Activated T-cell treated with anti-CD3 and anti-CD28 coated beads, Interleukin-2, amount 50 U/mL, for 4 hours (primary cell): ENCODE data around the gene FBXW9. TPM values are rescaled to one million over a fixed set of nuclear protein-coding genes. Genes with fewer than 3 reads are reported as not detected.
"Not testable (repeated sequence)": the region's sequence is repeated elsewhere in the genome, so short reads cannot be mapped to it uniquely, and the experiment has no call there.

ENCODE experiments used
- ATAC-seq, 2 donors: fragments of 200-7000 bp; cut with Tn5 transposase; one replicate each; pipeline ENCODE4 v1.10.0; 2021
- DNase-seq: peaks from one replicate; pipeline ENCODE4 v3.0.0-alpha.2; 2020
- H3K27me3 Mint-ChIP-seq: one replicate; pipeline ENCODE4 v1.8.0; 2021; ENCODE audit warnings: low read depth, mixed read lengths
- H3K36me3 Mint-ChIP-seq: one replicate; pipeline ENCODE4 v1.8.0; 2022; ENCODE audit warnings: mixed read lengths; ENCODE audit not compliant: insufficient read depth
- H3K4me1 Mint-ChIP-seq: one replicate; pipeline ENCODE4 v1.8.0; 2021; ENCODE audit warnings: low read depth, mixed read lengths
- H3K4me3 Mint-ChIP-seq: one replicate; pipeline ENCODE4 v1.8.0; 2021; ENCODE audit warnings: mild to moderate bottlenecking, moderate library complexity, mixed read lengths
- H3K9me3 Mint-ChIP-seq: one replicate; pipeline ENCODE4 v1.8.0; 2021; ENCODE audit warnings: mixed read lengths
- total RNA-seq, 3 donors: library from RNA; stranded (reverse); gene quantifications; one replicate each; pipeline ENCODE4 v1.2.1, GENCODE V29; 2021

FBXW9 gene
- total RNA-seq, 3 donors from 2014 or later, result 7.9 to 9.9 (median 9.4) TPM

GRCh38 chr19:12680034-12680433, 16.4 kb downstream of the FBXW9 start:
- DNase-seq, result no peak
- no peaks in the 10 kb centered on the region for H3K9me3 Mint-ChIP-seq
- H3K4me1 Mint-ChIP-seq, result peaks cover 28% of the 10 kb centered on the region
- peak overlapping the region; percentile 99 for H3K4me3 Mint-ChIP-seq
- H3K36me3 Mint-ChIP-seq, result peaks cover 33% of the 10 kb centered on the region
- H3K27me3 Mint-ChIP-seq, result no peaks in the 10 kb centered on the region
- ATAC-seq, result no peak

DNA sequence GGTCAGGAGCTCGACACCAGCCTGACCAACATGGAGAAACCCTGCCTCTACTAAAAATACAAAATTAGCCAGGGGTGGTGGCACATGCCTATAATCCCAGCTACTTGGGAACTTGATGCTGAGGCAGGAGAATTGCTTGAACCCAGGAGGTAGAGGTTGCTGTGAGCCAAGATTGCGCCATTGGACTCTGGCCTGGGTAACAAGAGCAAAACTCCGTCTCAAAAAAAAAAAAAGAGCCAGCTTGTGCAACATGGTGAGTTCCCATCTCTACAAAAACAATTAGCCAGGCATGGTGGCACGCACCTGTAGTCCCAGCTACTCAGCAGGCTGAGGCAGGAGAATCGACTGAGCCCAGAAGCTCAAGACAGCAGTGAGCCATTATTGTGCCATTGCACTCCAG, 18.4 kb downstream of the FBXW9 start:
- H3K27me3 Mint-ChIP-seq, DNase-seq, H3K9me3 Mint-ChIP-seq, ATAC-seq, H3K4me3 Mint-ChIP-seq: not testable (repeated sequence)
- peaks cover 38% of the 10 kb centered on the region for H3K36me3 Mint-ChIP-seq
- peaks cover 28% of the 10 kb centered on the region for H3K4me1 Mint-ChIP-seq

GRCh38 chr19:12676928-12677327, 19.5 kb downstream of the FBXW9 start:
- ATAC-seq (no peak), DNase-seq (no peak)
- peaks cover 30% of the 10 kb centered on the region for H3K4me1 Mint-ChIP-seq
- H3K27me3 Mint-ChIP-seq, result no peaks in the 10 kb centered on the region
- peaks cover 43% of the 10 kb centered on the region for H3K36me3 Mint-ChIP-seq
- no peak overlapping the region for H3K4me3 Mint-ChIP-seq
- H3K9me3 Mint-ChIP-seq, result no peaks in the 10 kb centered on the region

DNA sequence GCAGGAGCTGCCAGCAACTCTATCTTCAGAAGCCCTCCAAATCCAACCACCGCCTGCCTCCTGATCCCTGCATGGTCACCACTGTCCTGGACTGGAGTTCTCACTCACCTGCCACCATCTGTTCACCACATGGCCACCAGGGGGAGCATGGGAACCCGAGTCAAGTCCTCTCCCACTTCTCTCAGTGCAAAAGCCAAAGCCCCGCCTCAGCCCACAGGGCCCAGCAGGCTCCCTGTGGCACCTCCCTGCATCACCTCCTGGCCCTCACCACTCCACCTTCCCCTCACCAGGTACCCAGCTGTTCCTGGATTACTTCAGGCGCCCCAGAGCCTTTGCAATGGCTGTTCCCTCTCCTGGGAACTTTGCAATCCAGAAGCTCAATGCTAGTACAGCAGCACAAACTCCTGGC, 20.0 kb downstream of the FBXW9 start:
- Mint-ChIP-seq H3K36me3 (peaks cover 44% of the 10 kb centered on the region), H3K4me3 (no peak overlapping the region), H3K4me1 (peaks cover 32% of the 10 kb centered on the region), H3K27me3 (no peaks in the 10 kb centered on the region), H3K9me3 (no peaks in the 10 kb centered on the region)
- DNase-seq (peak; percentile 86), ATAC-seq (peak; percentile 47 to 51)

DNA sequence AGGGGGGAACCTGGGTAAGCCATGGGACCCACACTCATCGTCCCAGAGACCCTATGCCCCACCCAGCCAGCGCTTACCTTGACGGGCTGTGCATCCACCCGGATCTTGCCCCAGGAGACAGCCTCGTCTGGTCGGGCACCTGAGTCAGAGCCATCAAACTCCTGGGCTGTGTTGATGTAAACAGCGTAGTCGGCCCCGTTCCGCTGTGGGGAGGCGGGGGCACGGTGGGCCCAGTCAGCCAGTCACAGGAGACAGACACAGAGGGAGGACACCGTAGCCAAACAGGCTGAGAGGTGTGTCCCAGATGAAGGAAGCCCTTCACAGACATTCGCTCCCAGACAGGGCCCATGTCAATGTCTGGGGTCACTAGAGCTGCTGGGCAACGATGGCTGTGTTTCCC, 20.5 kb downstream of the FBXW9 start:
- no peak overlapping the region for H3K4me3 Mint-ChIP-seq
- H3K27me3 Mint-ChIP-seq, result no peaks in the 10 kb centered on the region
- no peak for ATAC-seq

GRCh38 chr19:12675399-12675798, 21.0 kb downstream of the FBXW9 start:
- Mint-ChIP-seq H3K36me3 (peaks cover 40% of the 10 kb centered on the region), H3K4me1 (peaks cover 26% of the 10 kb centered on the region), H3K27me3 (no peaks in the 10 kb centered on the region), H3K9me3 (no peaks in the 10 kb centered on the region), H3K4me3 (no peak overlapping the region)
- ATAC-seq, result no peak
- no peak for DNase-seq

More for the DNA sequence above, 20.5 kb downstream of the FBXW9 start:
- no peak for DNase-seq
- Mint-ChIP-seq H3K4me1 (peaks cover 28% of the 10 kb centered on the region), H3K36me3 (peaks cover 41% of the 10 kb centered on the region), H3K9me3 (no peaks in the 10 kb centered on the region)

DNA sequence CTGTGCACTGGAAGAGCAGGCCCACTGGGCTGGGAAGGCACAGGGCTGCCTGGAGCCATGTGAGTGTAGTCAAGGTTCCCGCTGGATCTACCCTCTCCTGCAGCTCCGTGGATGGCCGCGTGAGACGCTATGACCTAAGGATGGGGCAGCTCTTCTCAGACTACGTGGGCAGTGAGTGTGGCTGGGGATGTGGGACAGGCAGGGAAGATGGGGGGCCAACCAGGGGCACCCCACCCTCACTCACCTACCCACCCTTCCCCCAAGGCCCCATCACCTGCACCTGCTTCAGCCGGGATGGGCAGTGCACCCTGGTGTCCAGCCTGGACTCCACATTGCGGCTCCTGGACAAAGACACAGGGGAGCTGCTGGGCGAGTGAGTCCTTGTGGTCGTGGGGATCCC, 23.7 kb downstream of the FBXW9 start:
- H3K4me1 Mint-ChIP-seq, result peaks cover 30% of the 10 kb centered on the region
- no peak overlapping the region for H3K4me3 Mint-ChIP-seq
- peaks cover 32% of the 10 kb centered on the region for H3K36me3 Mint-ChIP-seq
- no peaks in the 10 kb centered on the region for H3K9me3 Mint-ChIP-seq
- no peaks in the 10 kb centered on the region for H3K27me3 Mint-ChIP-seq
- no peak for DNase-seq
- no peak for ATAC-seq

DNA sequence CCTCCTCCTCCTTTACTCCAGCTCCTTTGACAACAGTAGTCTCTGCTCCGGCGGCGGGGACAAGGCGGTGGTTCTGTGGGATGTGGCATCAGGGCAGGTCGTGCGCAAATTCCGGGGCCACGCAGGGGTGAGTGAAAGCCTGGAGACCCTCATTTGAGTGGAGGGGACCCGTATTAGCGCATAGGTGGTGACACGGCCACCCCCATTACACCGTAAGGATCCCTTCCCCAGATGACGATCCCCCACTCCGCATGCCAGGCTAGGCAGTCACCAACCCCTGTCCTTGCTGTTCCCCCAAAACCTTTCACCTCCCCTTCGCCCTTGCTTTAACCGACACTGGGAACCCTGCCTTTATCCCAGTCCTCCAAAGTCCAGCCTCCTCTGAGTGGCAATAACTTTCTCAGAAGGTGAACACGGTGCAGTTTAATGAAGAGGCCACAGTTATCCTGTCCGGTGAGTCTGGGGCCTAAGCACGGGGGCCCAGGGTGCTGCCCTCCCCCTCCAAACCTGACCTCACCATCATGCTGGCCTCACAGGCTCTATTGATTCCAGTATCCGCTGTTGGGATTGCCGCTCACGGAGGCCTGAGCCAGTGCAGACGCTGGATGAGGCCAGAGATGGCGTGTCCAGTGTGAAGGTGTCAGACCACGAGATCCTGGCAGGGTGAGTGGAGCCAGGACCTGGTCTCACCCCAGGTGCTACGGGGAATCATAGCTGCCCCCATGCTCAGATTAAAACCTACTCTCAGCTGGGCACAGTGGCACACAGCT, 26.1 kb downstream of the FBXW9 start:
- Mint-ChIP-seq H3K9me3 (no peaks in the 10 kb centered on the region), H3K4me1 (peaks cover 38% of the 10 kb centered on the region), H3K36me3 (peaks cover 16% of the 10 kb centered on the region), H3K4me3 (peak overlapping the region; percentile 94), H3K27me3 (no peaks in the 10 kb centered on the region)
- no peak for DNase-seq
- no peak for ATAC-seq

DNA sequence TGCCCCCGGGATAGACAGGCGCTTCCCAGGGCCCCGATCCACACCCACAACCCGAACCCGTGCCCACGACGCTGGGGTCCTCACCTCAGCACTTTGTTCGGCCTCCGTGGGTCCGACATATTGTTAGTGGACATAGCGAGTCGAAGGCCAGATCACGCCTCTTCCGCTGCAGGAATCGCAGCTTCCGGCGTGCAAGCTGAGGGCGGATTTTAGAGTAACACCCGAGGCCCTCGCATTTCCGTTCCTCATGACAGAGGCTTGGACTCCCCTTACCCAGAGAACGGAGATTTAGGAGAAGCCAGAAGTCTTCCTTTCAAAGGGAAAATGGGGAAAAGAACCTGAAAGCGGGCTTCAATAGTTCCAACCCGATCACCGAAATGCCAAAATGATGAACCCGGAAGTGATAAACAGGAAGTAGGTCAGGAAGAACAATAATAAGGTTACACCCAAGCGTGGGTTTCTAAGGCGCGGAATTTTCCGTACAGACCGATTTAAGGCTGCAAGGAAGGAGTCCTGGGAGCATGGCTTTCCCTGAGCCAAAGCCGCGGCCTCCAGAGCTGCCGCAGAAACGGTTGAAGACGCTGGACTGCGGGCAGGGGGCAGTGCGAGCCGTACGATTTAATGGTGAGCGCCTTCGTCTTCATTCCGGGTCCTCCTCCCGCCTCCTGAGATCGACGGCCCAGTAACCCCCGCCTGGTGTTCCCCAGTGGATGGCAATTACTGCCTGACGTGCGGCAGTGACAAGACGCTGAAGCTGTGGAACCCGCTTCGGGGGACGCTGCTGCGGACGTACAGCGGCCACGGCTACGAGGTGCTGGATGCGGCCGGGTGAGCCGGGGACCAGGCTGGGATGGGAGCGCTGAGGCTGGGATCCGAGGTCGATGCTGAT, 26.9 kb downstream of the FBXW9 start:
- Mint-ChIP-seq H3K4me1 (peaks cover 46% of the 10 kb centered on the region), H3K36me3 (peaks cover 16% of the 10 kb centered on the region), H3K9me3 (no peaks in the 10 kb centered on the region), H3K27me3 (no peaks in the 10 kb centered on the region), H3K4me3 (peak overlapping the region; percentile 94)
- DNase-seq, result peak; percentile 68
- ATAC-seq, result peak; percentile 26 to 32

DNA sequence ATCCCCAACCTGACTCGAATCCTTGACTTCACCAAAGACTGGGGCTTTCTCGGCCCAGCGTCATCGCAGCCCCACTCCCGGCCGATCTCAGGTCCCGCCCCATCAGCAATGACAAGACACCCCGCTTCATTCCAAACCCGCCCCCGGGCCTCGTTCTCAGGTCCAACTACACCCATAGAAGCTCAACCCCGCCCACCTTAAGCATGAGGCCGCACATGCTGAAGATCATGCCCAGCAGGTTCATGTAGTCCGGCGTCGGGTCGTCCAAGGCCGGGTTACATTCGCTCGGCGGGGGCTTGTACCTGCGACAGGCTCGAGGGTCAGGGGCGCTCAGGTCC, 27.5 kb downstream of the FBXW9 start:
- DNase-seq, result peak; percentile 65
- Mint-ChIP-seq H3K36me3 (peaks cover 16% of the 10 kb centered on the region), H3K27me3 (no peaks in the 10 kb centered on the region), H3K4me1 (peaks cover 50% of the 10 kb centered on the region), H3K9me3 (no peaks in the 10 kb centered on the region), H3K4me3 (peak overlapping the region; percentile 94)
- peak; percentile 18 to 24 for ATAC-seq

DNA sequence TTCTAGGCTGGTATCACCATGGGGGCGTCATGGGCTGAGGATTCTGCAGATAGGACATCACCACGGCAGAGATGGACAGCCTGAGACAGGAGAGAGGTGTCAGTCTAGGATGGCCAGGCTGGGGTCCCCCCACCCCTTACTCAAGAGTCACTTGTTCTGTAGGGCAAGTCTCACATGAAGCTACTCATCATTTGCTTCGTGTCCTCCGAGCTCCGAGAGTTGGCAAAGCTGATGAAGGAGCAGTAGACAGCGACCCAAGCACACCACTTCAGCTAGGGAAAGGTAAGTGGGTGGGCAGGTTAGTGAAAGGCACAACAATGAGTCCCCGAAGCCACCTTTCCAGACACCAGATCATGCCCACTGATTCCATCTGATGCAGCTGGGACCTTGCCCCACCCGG, 28.1 kb downstream of the FBXW9 start:
- H3K4me3 Mint-ChIP-seq, result peak overlapping the region; percentile 94
- no peaks in the 10 kb centered on the region for H3K27me3 Mint-ChIP-seq
- peaks cover 50% of the 10 kb centered on the region for H3K4me1 Mint-ChIP-seq
- peaks cover 20% of the 10 kb centered on the region for H3K36me3 Mint-ChIP-seq
- DNase-seq (no peak), ATAC-seq (no peak)
- no peaks in the 10 kb centered on the region for H3K9me3 Mint-ChIP-seq

- no peaks in the 10 kb centered on the region for H3K27me3 Mint-ChIP-seq
- DNase-seq (no peak), ATAC-seq (no peak)
- peak overlapping the region; percentile 94 for H3K4me3 Mint-ChIP-seq
- peaks cover 20% of the 10 kb centered on the region for H3K36me3 Mint-ChIP-seq
- no peaks in the 10 kb centered on the region for H3K9me3 Mint-ChIP-seq
- peaks cover 50% of the 10 kb centered on the region for H3K4me1 Mint-ChIP-seq
Observed at GRCh38 chr19:12667731-12668302, 28.6 kb downstream of the FBXW9 start.

GRCh38 chr19:12666265-12667048, 30.0 kb downstream of the FBXW9 start, which contains the start of the genes MAN2B1 and WDR83:
Gene MAN2B1 (minus strand): TSS chr19:12666742. CDS start chr19:12666701, 41 bp downstream.
Gene WDR83 (plus strand): TSS chr19:12666807. CDS start chr19:12669791, 2,984 bp downstream.
- DNase-seq, result peak; percentile 78
- Mint-ChIP-seq H3K4me1 (peaks cover 46% of the 10 kb centered on the region), H3K36me3 (peaks cover 13% of the 10 kb centered on the region), H3K4me3 (peak within 1 kb of the TSS; percentile 94), H3K27me3 (no peaks in the 10 kb centered on the region), H3K9me3 (no peaks in the 10 kb centered on the region)
- peak; percentile 81 to 82 for ATAC-seq
